Activated B cell treated with CpG ODN at 0.5 μM for 24 hours (primary cell): ENCODE data around the gene HES1. TPM values are rescaled to one million over a fixed set of nuclear protein-coding genes. Genes with fewer than 3 reads are reported as not detected.

Experiments used
- ATAC-seq: fragments of 200-7000 bp; cut with Tn5 transposase; one replicate; pipeline ENCODE4 v1.10.0; 2021; ENCODE audit warnings: low read depth, mild to moderate bottlenecking, moderate library complexity
- CTCF ChIA-PET: fragments of 350-600 bp; sonication (Branson Sonifier 250); formaldehyde crosslinking; loops from one replicate; lab custom pipeline; 2021; ENCODE audit warnings: antibody characterized with exemption; lab: Charles Lee
- POLR2A ChIA-PET: fragments of 350-600 bp; sonication (Branson Sonifier 250); formaldehyde crosslinking; loops from one replicate; lab custom pipeline; 2021; ENCODE audit warnings: antibody characterized with exemption; lab: Charles Lee
- DNase-seq: peaks from one replicate; pipeline ENCODE4 v3.0.0; 2022
- H3K27ac Mint-ChIP-seq: one replicate; pipeline ENCODE4 v1.8.0; 2020; ENCODE audit warnings: mixed read lengths
- H3K27me3 Mint-ChIP-seq: one replicate; pipeline ENCODE4 v1.8.0; 2021; ENCODE audit warnings: mixed read lengths
- H3K36me3 Mint-ChIP-seq: one replicate; pipeline ENCODE4 v1.8.0; 2021; ENCODE audit warnings: low read depth, mixed read lengths
- H3K4me1 Mint-ChIP-seq: one replicate; pipeline ENCODE4 v1.8.0; 2021; ENCODE audit warnings: mixed read lengths
- H3K4me3 Mint-ChIP-seq: one replicate; pipeline ENCODE4 v1.8.0; 2020; ENCODE audit warnings: mild to moderate bottlenecking, mixed read lengths
- H3K9me3 Mint-ChIP-seq: one replicate; pipeline ENCODE4 v1.8.0; 2020; ENCODE audit warnings: mixed read lengths
- CTCF ChIP-seq: fragments of 200-600 bp; IDR thresholded peaks from one replicate; pipeline ENCODE4 v1.8.0; 2022; ENCODE audit warnings: antibody characterized with exemption, mild to moderate bottlenecking
- intact Hi-C: fragments of 100-400 bp; cut with micrococcal nuclease; formaldehyde crosslinking; loops from one replicate; pipeline ENCODE4 v1.15.1; 2024
- total RNA-seq: library from RNA; stranded (reverse); gene quantifications from 2 replicates; pipeline ENCODE4 v1.2.3, GENCODE V29; 2022

HES1 gene
- total RNA-seq, 1 donor from 2014 or later: 5.9 TPM

- intact Hi-C loops: no loop called here
- Mint-ChIP-seq H3K36me3 (no peaks in the 10 kb centered on the region), H3K4me3 (no peak overlapping the region), H3K27ac (no peak overlapping the region), H3K4me1 (no peaks in the 10 kb centered on the region), H3K27me3 (peaks cover 31% of the 10 kb centered on the region), H3K9me3 (peaks cover 9% of the 10 kb centered on the region)
- ATAC-seq (no peak), DNase-seq (no peak)
- CTCF ChIA-PET: interaction anchor here (1.0 kb wide), 1 partner anchor 161 kb away, joined by 3 read pairs; no protein-coding TSS in a partner anchor
- no peak for TF ChIP-seq CTCF
- POLR2A ChIA-PET: no interaction called here
These were observed 18.4 kb downstream of the HES1 start for GRCh38 chr3:194154346-194154745.

- ATAC-seq (no peak), DNase-seq (no peak)
- POLR2A ChIA-PET: no interaction called here
- no peak overlapping the region for H3K4me3 Mint-ChIP-seq
- TF ChIP-seq CTCF: no peak
- CTCF ChIA-PET: interaction anchor here (1.1 kb wide), 1 partner anchor 375 kb away, joined by 4 read pairs; no protein-coding TSS in a partner anchor
- intact Hi-C loops: no loop called here
- H3K4me1 Mint-ChIP-seq: no peaks in the 10 kb centered on the region
- H3K27me3 Mint-ChIP-seq: peaks cover 30% of the 10 kb centered on the region
- H3K9me3 Mint-ChIP-seq: peaks cover 9% of the 10 kb centered on the region
- no peak overlapping the region for H3K27ac Mint-ChIP-seq
- no peaks in the 10 kb centered on the region for H3K36me3 Mint-ChIP-seq
These were observed 20.1 kb downstream of the HES1 start for GRCh38 chr3:194156095-194156494.

GRCh38 chr3:194158942-194159439, 23.0 kb downstream of the HES1 start:
- Mint-ChIP-seq H3K27ac (no peak overlapping the region), H3K4me3 (no peak overlapping the region), H3K9me3 (peaks cover 9% of the 10 kb centered on the region), H3K36me3 (no peaks in the 10 kb centered on the region), H3K4me1 (no peaks in the 10 kb centered on the region), H3K27me3 (peaks cover 36% of the 10 kb centered on the region)
- intact Hi-C loops: no loop called here
- DNase-seq: no peak
- no peak for ATAC-seq
- ChIA-PET POLR2A (no interaction called here), CTCF (no interaction called here)
- TF ChIP-seq CTCF: no peak

- peaks cover 30% of the 10 kb centered on the region for H3K27me3 Mint-ChIP-seq
- H3K36me3 Mint-ChIP-seq: no peaks in the 10 kb centered on the region
- ChIA-PET POLR2A (no interaction called here), CTCF (no interaction called here)
- intact Hi-C loops: no loop called here
- DNase-seq: no peak
- TF ChIP-seq CTCF: no peak
- no peak overlapping the region for H3K27ac Mint-ChIP-seq
- no peak for ATAC-seq
- H3K9me3 Mint-ChIP-seq: no peaks in the 10 kb centered on the region
- H3K4me1 Mint-ChIP-seq: no peaks in the 10 kb centered on the region
- no peak overlapping the region for H3K4me3 Mint-ChIP-seq
These were observed 24.2 kb downstream of the HES1 start for GRCh38 chr3:194160158-194160557.

- intact Hi-C loops: no loop called here
- ATAC-seq: no peak
- Mint-ChIP-seq H3K27ac (no peak overlapping the region), H3K9me3 (no peaks in the 10 kb centered on the region), H3K36me3 (no peaks in the 10 kb centered on the region), H3K4me1 (no peaks in the 10 kb centered on the region), H3K27me3 (peaks cover 36% of the 10 kb centered on the region), H3K4me3 (no peak overlapping the region)
- DNase-seq: no peak
- TF ChIP-seq CTCF: no peak
- ChIA-PET CTCF (no interaction called here), POLR2A (no interaction called here)
These were observed 25.4 kb downstream of the HES1 start for GRCh38 chr3:194161131-194162045.
